Measurements from ENCODE around the gene PPIE.

The PPIE gene

DNA sequence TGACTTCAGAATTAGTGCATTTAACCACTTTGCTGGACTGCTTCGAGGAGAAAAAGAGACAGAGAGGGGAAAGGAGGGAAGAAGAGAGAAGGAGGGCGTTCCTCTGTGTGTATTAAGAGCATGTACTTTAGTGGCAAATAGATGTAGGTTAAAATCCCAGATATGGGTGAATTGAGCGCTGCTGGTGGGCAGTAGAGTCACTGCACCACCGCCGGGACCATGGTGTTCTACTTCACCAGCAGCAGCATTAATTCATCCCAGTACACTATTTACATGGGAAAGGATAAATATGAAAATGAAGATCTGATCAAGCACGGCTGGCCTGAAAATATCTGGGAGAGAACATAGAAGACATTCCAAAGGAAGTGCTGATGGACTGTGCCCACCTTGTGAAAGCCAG lies 20.9 kb upstream of the PPIE start:
- H3K27ac ChIP-seq, result no peak overlapping the region
- no peak overlapping the region for H3K4me3 ChIP-seq

DNA sequence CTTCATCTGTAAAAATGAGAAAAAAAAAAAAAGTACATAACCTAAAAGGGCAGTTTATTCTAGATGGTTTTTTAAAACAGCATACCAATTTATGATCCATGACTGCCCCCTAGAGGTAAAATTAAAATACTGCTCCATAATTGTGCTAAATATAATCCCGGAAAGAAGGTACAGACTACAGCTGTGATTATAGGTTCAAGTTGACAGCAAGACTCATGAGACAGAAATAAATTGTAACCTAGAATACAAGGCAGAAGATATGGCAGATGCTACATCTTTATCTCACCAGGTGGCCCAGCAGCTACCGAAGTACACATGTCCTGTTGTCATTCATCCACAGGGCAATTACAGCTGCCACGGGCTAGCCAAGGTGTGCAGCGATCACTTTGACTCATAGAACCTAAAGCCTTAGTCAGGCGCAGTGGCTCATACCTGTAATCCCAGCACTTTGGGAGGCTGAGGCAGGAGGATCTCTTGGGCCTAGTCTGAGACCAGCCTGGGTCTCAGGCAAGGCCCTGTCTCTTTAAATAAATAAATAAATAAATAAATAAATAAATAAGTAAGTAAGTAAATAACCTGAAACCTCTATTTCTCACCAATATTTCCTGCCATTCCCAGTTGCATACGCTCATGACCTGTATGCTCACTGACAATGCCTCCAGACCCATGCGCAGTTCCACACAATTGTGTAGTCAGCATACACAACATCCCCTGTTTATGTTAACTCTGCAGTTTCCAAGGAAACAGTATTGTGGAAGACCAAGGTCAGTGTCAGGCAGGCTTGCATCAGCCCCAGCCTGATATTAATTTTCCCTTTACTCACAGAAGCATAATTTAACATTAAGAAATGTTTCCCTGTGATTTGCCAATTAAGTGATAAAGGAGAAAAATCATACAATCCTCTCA lies 18.3 kb upstream of the PPIE start:
- Histone ChIP-seq H3K4me3 (no peak overlapping the region), H3K27ac (no peak overlapping the region)

DNA sequence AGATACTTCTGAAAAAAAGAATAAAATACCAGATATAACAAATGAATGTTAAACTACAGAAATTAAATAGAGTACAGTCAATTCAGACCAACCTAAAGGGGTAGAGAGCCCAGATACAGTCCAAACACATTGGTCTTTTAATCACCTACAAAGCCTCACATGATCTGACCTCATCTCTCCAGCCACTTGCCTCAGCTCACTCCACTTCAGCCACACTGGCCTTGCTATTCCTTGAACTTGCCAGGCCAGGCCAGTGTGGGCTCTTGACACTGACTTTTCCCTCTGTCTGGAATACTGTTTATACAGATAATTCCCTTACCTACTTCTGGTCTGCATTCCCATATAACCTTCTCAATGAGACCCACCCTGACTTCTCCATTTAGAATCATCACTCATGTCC lies 17.0 kb upstream of the PPIE start:
- H3K4me3 ChIP-seq, result no peak overlapping the region
- no peak overlapping the region for H3K27ac ChIP-seq

DNA sequence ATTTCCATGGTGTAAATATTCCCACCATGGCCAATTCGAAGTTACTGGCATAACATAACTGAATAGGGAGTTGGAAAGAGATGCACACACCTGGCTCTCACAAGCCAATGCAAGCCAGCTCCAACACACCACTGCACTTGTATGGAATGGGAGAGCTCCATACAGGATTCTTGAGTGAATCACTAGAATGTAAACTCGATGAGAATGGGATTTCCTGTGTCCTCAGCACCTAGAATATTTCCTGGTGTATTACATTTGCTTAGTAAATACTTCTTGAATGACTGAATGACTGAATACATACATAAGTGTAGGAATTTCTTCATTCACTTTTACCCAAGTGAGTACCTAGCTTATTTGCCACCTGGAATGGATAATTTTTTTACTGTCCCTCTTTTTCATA lies 16.2 kb upstream of the PPIE start:
- no peak overlapping the region for H3K4me3 ChIP-seq
- no peak overlapping the region for H3K27ac ChIP-seq

DNA sequence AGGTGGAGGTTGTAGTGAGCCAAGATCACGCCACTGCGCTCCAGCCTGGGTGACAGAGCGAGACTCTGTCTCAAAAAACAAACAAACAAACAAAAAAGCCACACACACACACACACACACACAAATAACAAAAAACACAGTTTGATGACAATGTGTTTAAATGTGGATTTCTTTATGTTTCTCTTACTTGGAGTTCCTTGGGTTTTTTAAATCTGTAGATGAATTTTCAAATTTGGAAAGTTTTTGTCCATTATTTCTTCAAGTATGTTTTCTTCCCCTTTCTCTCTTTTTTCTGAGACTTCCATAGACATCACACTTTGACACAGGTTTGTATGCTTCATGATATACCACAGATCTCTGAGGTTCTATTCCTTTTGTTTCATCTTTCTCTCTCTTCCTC lies 12.1 kb upstream of the PPIE start:
- Histone ChIP-seq H3K4me3 (no peak overlapping the region), H3K27ac (no peak overlapping the region)

DNA sequence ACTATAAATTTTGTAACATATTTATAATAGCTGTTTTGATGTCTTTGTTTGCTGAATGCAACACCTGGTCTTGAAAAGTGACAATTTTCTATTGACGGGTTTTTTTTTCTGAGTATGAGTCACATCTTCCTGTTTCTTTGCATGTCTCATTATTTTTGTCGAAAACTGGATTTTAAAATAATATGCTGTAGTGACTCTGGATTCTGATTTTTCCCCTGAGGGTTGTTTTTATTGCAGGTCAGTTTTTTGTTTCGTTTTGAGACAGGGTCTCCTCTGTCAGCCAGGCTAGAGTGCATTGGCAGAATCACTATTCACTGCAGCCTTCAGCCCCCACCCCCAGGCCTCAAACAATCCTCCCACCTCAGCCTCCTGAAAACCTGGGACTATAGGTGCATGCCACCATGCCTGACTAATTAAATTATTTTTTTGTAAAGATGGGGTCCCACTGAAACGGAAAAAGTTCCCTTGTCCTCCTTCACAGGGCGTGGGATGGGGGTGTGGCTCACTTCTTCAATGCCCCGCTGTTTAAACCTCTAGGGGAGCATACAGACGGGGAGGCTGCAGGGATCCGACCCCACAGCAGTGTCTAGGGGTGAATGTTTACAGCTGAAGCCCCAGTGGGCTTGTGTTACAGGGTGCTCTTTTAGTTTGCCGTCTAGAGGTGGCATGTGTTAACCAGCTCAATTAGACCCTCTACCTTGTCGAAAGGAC lies 11.3 kb upstream of the PPIE start:
- Histone ChIP-seq H3K27ac (no peak overlapping the region), H3K4me3 (no peak overlapping the region)

DNA sequence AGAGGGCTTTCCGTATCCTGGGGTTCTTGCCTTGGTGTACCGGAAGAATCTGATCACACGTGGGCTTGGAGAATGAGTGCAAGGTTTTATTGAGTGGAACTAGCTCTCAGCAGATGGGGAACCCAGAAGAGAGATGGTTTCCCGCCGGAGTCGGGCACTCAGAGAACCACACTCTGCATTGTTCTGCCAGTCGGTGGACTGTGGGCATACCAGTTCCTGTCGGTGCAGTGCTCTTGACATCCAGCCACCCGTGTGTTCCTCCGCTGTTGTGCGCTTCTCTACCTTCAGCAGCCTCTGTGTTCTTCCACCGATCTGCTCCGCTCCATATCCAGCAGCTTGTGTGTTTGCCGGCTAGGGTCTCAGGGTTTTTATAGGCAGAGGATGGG lies 10.8 kb upstream of the PPIE start:
- Histone ChIP-seq H3K27ac (no peak overlapping the region), H3K4me3 (no peak overlapping the region)

DNA sequence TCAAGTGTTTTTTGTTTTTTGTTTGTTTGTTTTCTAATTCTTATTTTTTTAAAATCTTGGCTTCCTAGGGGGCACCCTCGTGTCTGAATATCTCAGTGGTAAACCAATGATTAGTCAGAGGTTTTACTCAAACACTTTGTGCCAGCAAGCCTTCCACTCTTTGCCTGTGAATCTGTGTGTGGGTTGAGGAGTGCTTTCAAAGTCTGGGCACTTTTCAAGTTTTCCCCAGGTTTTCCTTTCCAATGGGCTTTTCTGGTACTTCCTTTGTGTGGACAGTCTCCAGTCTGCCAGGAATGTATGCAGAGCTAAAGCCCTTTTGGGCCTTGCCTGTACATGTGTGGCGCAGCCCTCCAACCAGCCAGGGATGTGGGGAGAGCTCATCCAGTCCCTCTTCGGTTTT lies 9.7 kb upstream of the PPIE start:
- H3K4me3 ChIP-seq, result no peak overlapping the region
- H3K27ac ChIP-seq, result no peak overlapping the region

DNA sequence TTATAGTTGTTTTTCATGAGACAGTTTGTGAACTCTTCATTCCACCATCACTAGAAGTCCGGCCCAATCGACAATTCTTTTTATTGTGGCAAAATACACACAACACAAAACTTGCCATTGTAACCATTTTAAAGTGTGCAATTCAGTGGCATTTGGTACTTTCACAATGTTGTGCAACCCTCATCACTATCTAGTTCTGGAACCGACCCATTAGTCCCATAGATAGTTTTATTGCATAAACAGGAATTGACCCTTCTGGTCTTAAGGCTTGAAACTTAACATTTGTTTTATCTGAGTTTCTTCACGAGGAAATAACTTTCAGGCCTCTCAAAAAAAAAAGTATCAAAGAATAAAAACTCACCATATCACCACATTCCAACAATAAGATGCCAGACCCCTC lies 8.8 kb upstream of the PPIE start:
- Histone ChIP-seq H3K4me3 (no peak overlapping the region), H3K27ac (no peak overlapping the region)

DNA sequence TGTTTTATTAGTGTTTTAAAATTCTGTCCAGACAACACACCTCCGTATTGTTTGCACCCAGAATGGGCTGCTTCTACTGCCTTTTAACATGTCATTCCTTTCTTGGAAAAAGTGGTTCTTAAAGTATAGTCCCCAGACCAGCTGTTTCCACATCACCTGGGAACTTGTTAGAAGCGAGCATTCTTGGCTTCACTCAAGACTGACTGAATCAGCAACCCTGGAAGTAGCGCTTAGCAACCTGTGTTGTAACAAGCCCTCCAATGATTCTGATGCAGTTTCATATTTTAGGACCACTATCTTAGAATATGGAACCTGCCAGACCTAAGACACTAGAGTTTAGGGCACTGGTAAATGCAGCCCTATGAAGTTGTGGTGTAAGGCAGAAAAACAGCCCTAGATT lies 6.0 kb upstream of the PPIE start:
- no peak overlapping the region for H3K4me3 ChIP-seq
- H3K27ac ChIP-seq, result no peak overlapping the region

DNA sequence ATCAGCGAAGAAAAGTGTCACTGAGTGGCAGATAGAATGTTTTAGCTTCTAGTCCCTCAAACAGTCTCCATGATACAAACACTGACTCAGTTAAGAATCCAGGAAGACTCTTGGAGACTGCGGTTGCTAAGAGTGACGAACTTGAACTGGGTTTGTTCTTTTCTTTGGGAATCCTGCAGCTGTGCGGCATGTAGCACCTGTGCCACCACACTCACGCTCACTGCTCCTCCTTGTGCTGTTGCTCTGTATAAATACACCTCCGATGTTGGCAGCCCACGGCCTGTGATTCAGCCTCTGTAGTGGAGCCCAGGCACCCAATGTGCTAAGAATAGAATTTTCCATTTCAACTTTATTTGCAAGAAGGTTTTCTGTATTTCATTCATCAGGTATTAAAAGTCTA lies 5.5 kb upstream of the PPIE start:
- Histone ChIP-seq H3K4me3 (no peak overlapping the region), H3K27ac (no peak overlapping the region)

DNA sequence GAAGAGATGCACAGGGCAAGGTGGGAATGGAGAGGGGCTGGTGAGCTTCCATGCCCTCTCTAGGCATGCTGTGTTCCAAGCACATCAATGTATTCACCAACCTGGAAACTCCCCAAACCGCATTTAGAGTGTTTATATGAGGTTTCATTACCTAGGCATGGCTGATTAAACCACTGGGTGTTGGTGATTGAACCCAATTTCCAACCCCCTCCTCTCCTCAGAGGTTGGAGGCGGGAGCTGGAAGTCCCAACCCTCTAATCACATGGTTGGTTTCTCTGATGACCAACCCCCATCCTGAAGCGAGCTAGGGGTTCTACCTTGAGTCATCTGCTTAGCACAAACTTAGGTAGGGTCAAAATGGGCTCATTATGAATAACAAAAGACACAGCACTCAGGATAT lies 3.0 kb upstream of the PPIE start:
- H3K27ac ChIP-seq, result no peak overlapping the region
- no peak overlapping the region for H3K4me3 ChIP-seq

DNA sequence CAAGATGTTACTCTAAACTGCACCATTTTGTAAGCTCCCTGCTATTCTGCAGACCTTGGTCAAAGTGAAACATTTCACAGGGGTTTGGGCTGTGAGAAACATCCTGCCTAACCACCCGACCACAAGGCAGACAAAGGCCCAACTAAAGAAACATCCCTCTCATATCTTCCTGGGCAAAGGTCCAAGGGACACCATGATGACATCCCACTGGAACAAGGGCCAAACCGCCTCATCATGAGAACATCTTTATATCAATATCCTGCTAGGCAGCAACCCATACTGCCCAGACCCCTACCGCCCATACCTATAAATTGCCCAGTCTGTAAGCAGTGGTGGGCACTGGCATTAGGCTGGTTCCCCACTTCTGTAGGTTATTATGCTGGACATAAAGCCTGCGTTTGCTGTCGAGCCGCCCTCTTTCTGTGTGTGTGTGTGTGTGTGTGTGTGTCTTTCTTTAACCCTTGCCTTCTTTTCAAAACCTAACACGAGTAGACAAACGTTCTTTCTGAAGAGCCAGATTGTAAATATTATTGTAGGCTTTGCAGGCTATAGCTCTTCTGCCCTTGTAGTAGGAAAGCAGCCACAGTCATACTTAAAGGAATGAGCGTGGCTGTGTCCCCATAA lies 1.0 kb upstream of the PPIE start:
- no peak overlapping the region for H3K27ac ChIP-seq
- no peak overlapping the region for H3K4me3 ChIP-seq

DNA sequence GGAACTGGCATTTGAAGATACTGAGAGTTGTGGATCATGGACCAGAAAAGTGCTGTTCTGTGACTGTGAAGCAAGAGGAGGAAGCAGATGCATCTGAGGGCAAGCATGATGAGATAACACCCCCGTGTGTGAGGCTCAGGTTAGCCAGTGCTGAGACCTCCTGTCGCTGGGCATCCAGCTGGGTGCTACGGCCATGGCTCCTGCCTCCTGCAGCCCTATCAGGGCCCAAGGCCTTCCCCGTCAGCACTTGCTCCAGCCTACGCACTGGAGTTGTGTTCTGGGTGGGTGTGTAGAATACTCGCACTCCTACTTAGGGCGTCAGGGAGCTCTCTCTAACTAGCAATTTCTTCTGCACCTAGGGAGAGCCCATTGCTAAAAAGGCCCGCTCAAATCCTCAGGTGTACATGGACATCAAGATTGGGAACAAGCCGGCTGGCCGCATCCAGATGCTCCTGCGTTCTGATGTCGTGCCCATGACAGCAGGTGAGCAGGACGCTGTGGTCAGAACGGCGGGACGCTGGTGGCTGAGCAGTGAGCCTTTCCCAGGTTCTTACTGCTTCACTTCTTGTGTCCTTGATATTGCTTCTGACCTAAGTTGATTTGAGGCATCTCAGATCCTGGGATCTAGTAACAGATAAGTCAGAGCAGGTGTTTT lies 6.5 kb downstream of the PPIE start:
- H3K4me3 ChIP-seq, result no peak overlapping the region
- H3K27ac ChIP-seq, result no peak overlapping the region

DNA sequence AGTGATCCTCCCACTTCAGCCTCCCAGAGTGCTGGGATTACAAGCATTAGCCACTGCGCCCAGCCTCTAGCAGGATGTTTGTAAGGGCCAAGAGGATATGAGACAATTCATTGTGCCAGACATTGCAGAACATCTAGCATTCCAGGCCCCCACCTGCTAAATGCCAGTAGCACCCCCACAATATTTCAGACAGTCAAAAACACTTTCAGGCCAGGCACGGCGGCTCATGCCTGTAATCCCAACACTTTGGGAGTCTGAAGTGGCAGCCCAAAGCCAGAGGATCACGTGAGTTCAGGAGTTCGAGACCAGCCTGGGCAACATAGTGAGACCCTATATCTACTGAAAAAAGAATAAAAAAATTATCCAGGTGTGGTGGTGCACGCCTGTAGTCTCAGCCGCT lies 12.9 kb downstream of the PPIE start:
- Histone ChIP-seq H3K4me3 (no peak overlapping the region), H3K27ac (no peak overlapping the region)

DNA sequence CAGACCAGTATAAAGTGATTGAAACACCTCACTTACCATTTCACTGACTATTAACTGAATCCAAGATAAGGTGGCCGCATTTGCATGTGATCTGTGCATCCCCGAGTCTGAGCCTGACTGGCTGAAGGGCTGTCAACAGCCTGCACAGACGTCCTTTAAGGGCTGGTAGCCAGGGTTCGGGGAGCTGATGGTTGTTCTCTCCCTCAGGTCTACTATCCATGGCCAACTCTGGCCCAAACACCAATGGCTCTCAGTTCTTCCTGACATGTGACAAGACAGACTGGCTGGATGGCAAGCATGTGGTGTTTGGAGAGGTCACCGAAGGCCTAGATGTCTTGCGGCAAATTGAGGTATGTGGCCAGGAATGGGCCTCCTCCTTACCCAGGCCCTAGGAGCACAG lies 14.0 kb downstream of the PPIE start:
- H3K4me3 ChIP-seq, result no peak overlapping the region
- no peak overlapping the region for H3K27ac ChIP-seq

DNA sequence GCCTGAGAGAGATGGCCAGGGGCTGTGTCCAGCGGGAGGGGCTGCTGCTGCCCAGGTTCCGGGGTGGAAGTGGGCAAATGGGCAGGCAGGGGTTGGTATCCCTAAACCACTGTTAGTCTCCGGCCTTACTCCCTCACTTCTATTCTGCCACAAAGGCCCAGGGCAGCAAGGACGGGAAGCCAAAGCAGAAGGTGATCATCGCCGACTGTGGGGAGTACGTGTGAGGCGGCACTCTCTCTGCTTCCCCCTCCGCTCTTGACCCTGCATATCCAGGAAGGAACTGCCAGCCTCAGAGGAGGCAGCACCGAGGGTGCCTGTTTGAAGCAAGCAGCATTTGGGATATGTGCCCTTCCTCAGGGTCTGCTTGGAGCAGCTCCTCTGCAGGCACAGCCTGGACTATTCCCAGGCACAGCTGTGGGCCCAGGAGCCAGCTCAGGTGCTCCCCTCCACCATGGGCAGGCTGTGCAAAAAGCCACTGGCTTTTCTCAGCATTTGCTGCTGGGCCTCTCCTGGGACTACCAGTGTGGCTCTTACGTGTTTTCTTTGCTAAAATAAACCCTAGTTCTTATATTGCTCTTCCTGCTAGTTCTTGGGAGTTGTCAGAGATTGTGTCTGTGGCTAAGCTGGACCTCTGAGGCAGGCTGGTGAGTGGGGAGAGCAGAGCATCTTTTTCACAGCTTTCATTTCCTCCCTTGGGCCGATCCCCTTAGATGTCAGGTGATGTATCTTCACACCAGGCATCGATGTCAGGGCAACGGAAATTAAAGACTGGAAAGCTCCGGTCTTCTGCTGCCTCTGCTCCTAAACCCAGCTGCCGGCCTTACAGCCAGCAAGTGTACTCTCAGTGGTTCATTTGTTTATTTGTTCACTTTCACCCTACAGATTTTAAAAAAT lies 14.7 kb downstream of the PPIE start:
- no peak overlapping the region for H3K4me3 ChIP-seq
- no peak overlapping the region for H3K27ac ChIP-seq

DNA sequence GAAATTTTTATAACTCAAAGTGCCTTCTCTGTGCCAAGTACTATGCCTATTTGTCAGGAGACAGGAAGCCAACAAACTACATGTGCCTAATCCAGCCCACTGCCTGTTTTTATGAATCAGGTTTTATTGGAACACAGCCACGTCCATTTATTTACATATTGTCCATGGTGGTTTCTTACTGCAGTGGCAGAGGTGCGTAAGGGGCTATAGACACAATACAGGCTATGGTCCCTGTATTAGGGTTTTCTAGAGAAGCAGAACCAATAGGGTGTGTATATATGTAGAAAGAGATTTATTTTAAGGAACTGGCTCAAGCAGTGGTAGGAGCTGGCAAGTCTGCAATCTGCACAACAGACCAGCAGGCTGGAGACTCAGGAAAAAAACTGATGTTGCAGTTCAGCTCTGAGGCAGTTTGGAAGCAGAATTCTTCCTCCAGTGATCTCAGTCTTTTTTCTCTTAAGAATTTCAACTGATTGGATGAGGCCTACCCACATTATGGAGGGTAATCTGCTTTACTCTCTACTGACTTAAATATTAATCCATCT lies 15.4 kb downstream of the PPIE start:
- Histone ChIP-seq H3K27ac (no peak overlapping the region), H3K4me3 (no peak overlapping the region)

DNA sequence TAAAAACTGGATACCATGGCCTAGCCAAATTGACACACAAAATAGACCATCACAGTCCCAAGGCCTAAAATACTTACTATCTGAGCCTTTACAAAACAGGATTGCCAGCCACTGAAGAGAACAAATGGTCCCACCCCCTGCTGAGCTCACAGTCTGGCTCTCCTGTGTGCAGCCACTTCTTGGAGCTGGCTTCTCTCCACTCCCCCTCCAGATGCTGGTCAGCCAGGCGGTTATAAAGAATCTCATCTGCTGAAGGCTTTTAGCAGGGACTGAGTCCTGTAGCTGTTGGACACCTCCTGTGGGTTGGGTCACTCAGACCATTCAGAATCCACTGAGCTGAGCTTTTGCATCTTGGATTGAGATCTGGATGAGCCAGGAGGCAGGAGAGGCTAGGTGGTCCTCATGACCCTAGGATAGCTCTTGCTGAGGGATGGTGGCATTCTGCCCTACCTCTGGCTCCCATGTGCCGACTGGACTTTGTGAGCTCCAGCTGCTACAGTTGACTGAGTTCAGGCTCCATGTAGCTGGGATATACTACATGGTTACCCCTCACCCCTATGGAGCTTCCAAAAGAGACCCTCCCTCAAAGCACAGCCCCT lies 16.3 kb downstream of the PPIE start:
- no peak overlapping the region for H3K27ac ChIP-seq
- H3K4me3 ChIP-seq, result no peak overlapping the region
